ENCODE measurements around the gene PRAC2. TPM values are rescaled to one million over a fixed set of nuclear protein-coding genes. Genes with fewer than 3 reads are reported as not detected.
A peak's percentile ranks its signal among the peaks of the same experiment; 100 is the strongest.

PRAC2 gene
- total and polyA plus RNA-seq, 2 of the 13 experiments (the other 11 are each of a cell fraction or from before 2014, with no cell fraction given) = not detected

DNA sequence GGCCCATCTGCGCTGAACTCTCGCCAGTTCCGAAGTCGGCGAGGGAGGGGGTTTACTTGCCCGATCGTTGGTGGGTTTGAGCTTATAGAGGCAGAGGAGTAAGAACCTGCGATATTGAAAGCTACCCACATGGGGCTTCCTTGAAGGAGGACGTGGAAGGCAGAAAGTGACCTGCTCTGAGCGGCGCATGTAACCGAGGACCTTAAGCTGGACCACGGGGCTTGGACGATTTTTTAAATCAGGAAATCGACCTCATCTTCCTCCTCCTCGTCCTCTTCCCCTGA lies 2.0 kb downstream of the PRAC2 start:
- Histone ChIP-seq H2AFZ (ENCODE audit: low read length) (no peak overlapping the region), H3K27ac (ENCODE audit: extremely low read length, insufficient read depth, low read length) (no peak overlapping the region), H4K20me1 (ENCODE audit: insufficient read depth, low read length) (no peaks in the 10 kb centered on the region), H3K9me3 (ENCODE audit: low read length) (no peaks in the 10 kb centered on the region), H3K27me3 (ENCODE audit: control insufficient read depth in 1 of 2, insufficient read depth in 2 of 2, low read length in 2 of 2) (peaks cover 26 to 87% of the 10 kb centered on the region in 2 experiments), H3K4me2 (ENCODE audit: low read depth, low read length) (peak overlapping the region; percentile 11; the same call in 1 of the 2 replicates), H3K9ac (ENCODE audit: insufficient read depth, low read depth, low read length) (no peak overlapping the region), H3K4me1 (ENCODE audit: insufficient read depth, low read length) (no peaks in the 10 kb centered on the region), H3K36me3 (replicated peaks in 1 of 2; ENCODE audit: control insufficient read depth in 1 of 2, insufficient read depth in 2 of 2, low read length in 2 of 2) (no peaks in the 10 kb centered on the region), H3K79me2 (ENCODE audit: insufficient read depth, low read length) (no peaks in the 10 kb centered on the region), H3K4me3 (replicated peaks in 1 of 3; ENCODE audit: insufficient read depth in 1 of 3, low read depth in 2 of 3, low read length in 3 of 3) (no peak overlapping the region; a peak in 1 of 6 replicates)
- ATAC-seq (peak; percentile 10), FAIRE-seq (no peak), DNase-seq (ENCODE audit: low spot score) (no peak)
- in situ Hi-C loops (cut with HindIII; ENCODE audit: extremely low pct_ligation_motif_present, low pct_unique_long_range_greater_than_20kb) (loop anchor here (5.0 kb wide), 2 partner anchors 62 to 152 kb away; no protein-coding TSS in a partner anchor), intact Hi-C loops (cut with micrococcal nuclease; ENCODE audit: unreplicated experiment) (loop anchor here (2.0 kb wide), 1 partner anchor 154 kb away; no protein-coding TSS in a partner anchor)
- TF ChIP-seq ZNF577 (CRISPR knock-in tag; IDR thresholded peaks at IDR 0.05; ENCODE audit: borderline replicate concordance, low read depth) (no peak), KLF11 (CRISPR knock-in tag; IDR thresholded peaks at IDR 0.05) (no peak), MBNL3 (CRISPR knock-in tag; conservative IDR thresholded peaks at IDR 0.05) (no peak), ELF4 (CRISPR knock-in tag; IDR thresholded peaks at IDR 0.05; ENCODE audit: borderline replicate concordance) (no peak), HNRNPK (IDR thresholded peaks at IDR 0.05; ENCODE audit: low read depth, low read length, poor library complexity, severe bottlenecking) (no peak), JUN (CRISPR knock-in tag; IDR thresholded peaks at IDR 0.05) (no peak)
- TF ChIP-seq, protein P1, sequence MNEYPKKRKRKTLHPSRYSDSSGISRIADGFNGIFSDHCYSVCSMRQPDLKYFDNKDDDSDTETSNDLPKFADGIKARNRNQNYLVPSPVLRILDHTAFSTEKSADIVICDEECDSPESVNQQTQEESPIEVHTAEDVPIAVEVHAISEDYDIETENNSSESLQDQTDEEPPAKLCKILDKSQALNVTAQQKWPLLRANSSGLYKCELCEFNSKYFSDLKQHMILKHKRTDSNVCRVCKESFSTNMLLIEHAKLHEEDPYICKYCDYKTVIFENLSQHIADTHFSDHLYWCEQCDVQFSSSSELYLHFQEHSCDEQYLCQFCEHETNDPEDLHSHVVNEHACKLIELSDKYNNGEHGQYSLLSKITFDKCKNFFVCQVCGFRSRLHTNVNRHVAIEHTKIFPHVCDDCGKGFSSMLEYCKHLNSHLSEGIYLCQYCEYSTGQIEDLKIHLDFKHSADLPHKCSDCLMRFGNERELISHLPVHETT (CRISPR knock-in tag; conservative IDR thresholded peaks at IDR 0.05) = no peak
- 9% methylated on average over 16 of the region's 16 CpGs for WGBS (ENCODE audit: low lambda C conversion rate)
- POLR2A ChIA-PET = interaction anchor here (1.0 to 1.6 kb wide), 2 partner anchors 66 to 154 kb away, joined by 4 to 5 read pairs; no protein-coding TSS in a partner anchor
- CTCF ChIA-PET (ENCODE audit: low intra/inter-chr PET ratio, low total read pairs) = interaction anchor here (0.6 to 3.8 kb wide), 4 partner anchors 66 to 160 kb away, joined by 3 to 47 read pairs (median 22); no protein-coding TSS in a partner anchor
- BruUV-seq (replicated peaks) = no TSS peak

Measured in HepG2 (cell line).